C4-2B (cell line): ENCODE measurements around the gene IFT122.

Experiments
- H3K27ac ChIP-seq: fragments of 450-650 bp; 2 replicates; pipeline ENCODE4 v1.5.1; 2017
- CTCF ChIP-seq: fragments of 450-650 bp; conservative IDR thresholded peaks from 2 replicates; pipeline ENCODE4 v1.5.1; 2017; ENCODE audit warnings: mild to moderate bottlenecking
- ZFX ChIP-seq: fragments of 450-650 bp; IDR thresholded peaks from 2 replicates; pipeline ENCODE4 v1.6.1; 2017

Gene IFT122

GRCh38 chr3:129518038-129518561 lies 78.1 kb downstream of the IFT122 start:
- H3K27ac ChIP-seq = no peak overlapping the region
- no peak for TF ChIP-seq ZFX

GRCh38 chr3:129518581-129518980 lies 78.6 kb downstream of the IFT122 start:
- TF ChIP-seq ZFX = no peak
- TF ChIP-seq CTCF = no peak
- H3K27ac ChIP-seq = no peak overlapping the region

- no peak overlapping the region for H3K27ac ChIP-seq
- no peak for TF ChIP-seq CTCF
- TF ChIP-seq ZFX = no peak
These were observed 79.4 kb downstream of the IFT122 start for GRCh38 chr3:129519449-129519848.

GRCh38 chr3:129519896-129520715 lies 80.1 kb downstream of the IFT122 start:
- TF ChIP-seq ZFX (no peak), CTCF (no peak)
- H3K27ac ChIP-seq = no peak overlapping the region

- no peak for TF ChIP-seq ZFX
- TF ChIP-seq CTCF = no peak
These were observed 80.9 kb downstream of the IFT122 start for GRCh38 chr3:129520960-129521359.

GRCh38 chr3:129521611-129522010 lies 81.6 kb downstream of the IFT122 start:
- no peak overlapping the region for H3K27ac ChIP-seq
- TF ChIP-seq ZFX = no peak
- TF ChIP-seq CTCF = no peak

More at GRCh38 chr3:129520960-129521359, 80.9 kb downstream of the IFT122 start:
- H3K27ac ChIP-seq = no peak overlapping the region

GRCh38 chr3:129522953-129523352 lies 82.9 kb downstream of the IFT122 start:
- no peak overlapping the region for H3K27ac ChIP-seq
- TF ChIP-seq ZFX = no peak
- no peak for TF ChIP-seq CTCF
